ENCODE data around the gene HCN2.
"Not testable (repeated sequence)": the region's sequence is repeated elsewhere in the genome, so short reads cannot be mapped to it uniquely, and the experiment has no call there.

The HCN2 gene

GRCh38 chr19:572140-572742, 17.4 kb upstream of the HCN2 start, which contains the start of gene BSG:
TSS of gene BSG (plus strand) at chr19:572596. CDS start at chr19:572635, 39 bp downstream.
- peak; percentile 100 for DNase-seq

- DNase-seq: peak; percentile 39
Observed at GRCh38 chr19:572743-573518, 16.8 kb upstream of the HCN2 start.

GRCh38 chr19:573519-573825, 16.2 kb upstream of the HCN2 start:
- DNase-seq: no peak

GRCh38 chr19:574658-575526, 14.8 kb upstream of the HCN2 start:
- DNase-seq: no peak

GRCh38 chr19:575527-576506, 13.9 kb upstream of the HCN2 start:
- DNase-seq: no peak

- DNase-seq: no peak
Observed at GRCh38 chr19:576768-577438, 12.8 kb upstream of the HCN2 start.

- DNase-seq: no peak
Observed at GRCh38 chr19:577439-578392, 12.0 kb upstream of the HCN2 start.

- DNase-seq: no peak
Observed at GRCh38 chr19:579111-579841, 10.4 kb upstream of the HCN2 start.

- no peak for DNase-seq
Observed at GRCh38 chr19:579842-580155, 9.9 kb upstream of the HCN2 start.

GRCh38 chr19:580274-580835, 9.3 kb upstream of the HCN2 start:
- DNase-seq: no peak

GRCh38 chr19:581399-582111, 8.1 kb upstream of the HCN2 start:
- DNase-seq: no peak

GRCh38 chr19:582497-583197, 7.0 kb upstream of the HCN2 start:
- DNase-seq: peak; percentile 19

- no peak for DNase-seq
Observed at GRCh38 chr19:583198-583967, 6.3 kb upstream of the HCN2 start.

GRCh38 chr19:583968-584239, 5.8 kb upstream of the HCN2 start:
- no peak for DNase-seq

- DNase-seq: peak; percentile 52
Observed at GRCh38 chr19:584240-585001, 5.3 kb upstream of the HCN2 start.

- not testable (repeated sequence) for DNase-seq
Observed at GRCh38 chr19:585146-585545, 4.5 kb upstream of the HCN2 start.

- no peak for DNase-seq
Observed at GRCh38 chr19:585551-586110, 4.0 kb upstream of the HCN2 start.
